ENCODE results near the gene ELF1. TPM values are rescaled to one million over a fixed set of nuclear protein-coding genes. Genes with fewer than 3 reads are reported as not detected.

ELF1 gene
- total and polyA plus RNA-seq, 2 of the 8 experiments (the other 6 are each of a cell fraction or from before 2014, with no cell fraction given) = 5.6 to 18.2 TPM

- ChIA-PET POLR2A (ENCODE audit: partially characterized antibody) (interaction anchor here (0.6 to 1.4 kb wide), 3 partner anchors 20 to 543 kb away, joined by 3 to 5 read pairs (median 4); no protein-coding TSS in a partner anchor), CTCF (ENCODE audit: partially characterized antibody) (interaction anchor here (1.4 to 1.5 kb wide), 3 partner anchors 10 to 138 kb away, joined by 3 to 5 read pairs (median 4); no protein-coding TSS in a partner anchor)
- peak overlapping the region in 1 of 4 experiments; percentile 96; a peak in 2 of 8 replicates for H3K4me3 ChIP-seq (ENCODE audit: extremely low read depth in 1 of 4, insufficient read depth in 2 of 4, low read depth in 3 of 4, low read length in 4 of 4)
- no peaks in the 10 kb centered on the region; the same call in 1 of the 2 replicates for H3K79me1 ChIP-seq (ENCODE audit: low read depth, low read length)
- H3K79me2 ChIP-seq (ENCODE audit: control insufficient read depth in 1 of 2, insufficient read depth in 2 of 2, low read length in 2 of 2) = peaks cover 0 to 48% of the 10 kb centered on the region in 2 experiments; a peak in 2 of 4 replicates
- no peak overlapping the region for H3K23ac ChIP-seq (ENCODE audit: insufficient read length)
- peaks cover 7% of the 10 kb centered on the region; the same call in 1 of the 2 replicates for H3K23me2 ChIP-seq (ENCODE audit: low read depth, low read length)
- H3K4me1 ChIP-seq (replicated peaks in 1 of 4; ENCODE audit: control insufficient read depth in 3 of 4, insufficient read depth in 4 of 4, low read length in 3 of 4) = peaks cover 0 to 3% (median 2%) of the 10 kb centered on the region in 4 experiments; a peak in 2 of 7 replicates
- WGBS, 2 experiments (ENCODE audit: extremely low coverage in 1 of 2, insufficient coverage in 1 of 2, insufficient read length in 1 of 2, insufficient replicate concordance in 2 of 2, low coverage in 1 of 2, low lambda C conversion rate in 2 of 2, missing lambda C conversion rate in 1 of 2) = 91% methylated on average over 18 of the region's 18 CpGs; no CpG with 5 or more reads in 1 of the 2 experiments
- H2BK20ac ChIP-seq (ENCODE audit: low read length) = no peak overlapping the region
- H3K27ac ChIP-seq (ENCODE audit: low read depth, low read length) = no peak overlapping the region
- no peak overlapping the region for H4K91ac ChIP-seq (replicated peaks; ENCODE audit: insufficient read length, low read length)
- no peak overlapping the region for H4K8ac ChIP-seq (ENCODE audit: extremely low read depth, insufficient read depth, low read length)
- 0 out of 2 replicates have a peak, but pooled peaks have one; percentile 19 for TF ChIP-seq CEBPB (IDR thresholded peaks at IDR 0.05; ENCODE audit: low read depth, low read length)
- TF ChIP-seq CREB1 (IDR thresholded peaks at IDR 0.05) = no peak
- no peak overlapping the region for H2AFZ ChIP-seq (ENCODE audit: low read length)
- no peak overlapping the region for H4K5ac ChIP-seq (ENCODE audit: insufficient read length, low read depth, low read length)
- peak overlapping the region; percentile 81 to 84; a peak in 3 of 4 replicates for H3K4me2 ChIP-seq (ENCODE audit: insufficient read depth in 1 of 2, low read depth in 2 of 2, low read length in 2 of 2)
- H4K20me1 ChIP-seq (replicated peaks in 1 of 2; ENCODE audit: control insufficient read depth in 1 of 2, insufficient read depth in 2 of 2, low read length in 2 of 2) = peaks cover 0 to 3% of the 10 kb centered on the region in 2 experiments
- H3K9ac ChIP-seq (replicated peaks in 1 of 4; ENCODE audit: extremely low read depth in 1 of 4, low read depth in 3 of 4, low read length in 3 of 4) = no peak overlapping the region
- H3K18ac ChIP-seq (ENCODE audit: extremely low read depth, low read length) = no peak overlapping the region
- H3K27me3 ChIP-seq (replicated peaks in 1 of 4; ENCODE audit: control insufficient read depth in 3 of 4, extremely low read depth in 1 of 4, insufficient read depth in 3 of 4, low read length in 3 of 4) = no peaks in the 10 kb centered on the region
- no peak overlapping the region for H2BK5ac ChIP-seq (ENCODE audit: low read depth, low read length)
- no peak overlapping the region for H3K14ac ChIP-seq (ENCODE audit: insufficient read length)
- H2AK5ac ChIP-seq (ENCODE audit: low read depth, low read length) = no peak overlapping the region
- H3K56ac ChIP-seq (replicated peaks; ENCODE audit: insufficient read length, low read depth, low read length) = no peak overlapping the region
- H2BK120ac ChIP-seq (replicated peaks; ENCODE audit: low read depth, low read length) = no peak overlapping the region
- H3K4ac ChIP-seq (replicated peaks; ENCODE audit: insufficient read length, low read depth, low read length) = no peak overlapping the region
- H2BK15ac ChIP-seq (ENCODE audit: low read length) = no peak overlapping the region
- no peak for FAIRE-seq
- no peaks in the 10 kb centered on the region for H3K9me3 ChIP-seq (ENCODE audit: insufficient read depth in 2 of 2, low read depth in 1 of 2, low read length in 1 of 2)
- no peak for DNase-seq (ENCODE audit: low read depth in 1 of 2, low spot score in 2 of 2)
- H2BK12ac ChIP-seq (ENCODE audit: low read depth, low read length) = no peak overlapping the region
- peaks cover 0 to 1% (median 0%) of the 10 kb centered on the region in 4 experiments; a peak in 1 of 8 replicates for H3K36me3 ChIP-seq (ENCODE audit: control insufficient read depth in 2 of 4, insufficient read depth in 4 of 4, low read length in 3 of 4)
Measured at GRCh38 chr13:41058295-41059070, 39.4 kb upstream of the ELF1 start.
